NCI-H82 (cell line): Measurements from ENCODE around the gene PROZ.
"Not testable (repeated sequence)": the region's sequence is repeated elsewhere in the genome, so short reads cannot be mapped to it uniquely, and the experiment has no call there.

Experiments used
- DNase-seq: peaks from one replicate; lab custom pipeline; 2025; lab: John Stamatoyannopoulos, UW

Gene PROZ

GRCh38 chr13:113157206-113157928, 1.1 kb upstream of the PROZ start:
- DNase-seq = peak; percentile 50

DNA sequence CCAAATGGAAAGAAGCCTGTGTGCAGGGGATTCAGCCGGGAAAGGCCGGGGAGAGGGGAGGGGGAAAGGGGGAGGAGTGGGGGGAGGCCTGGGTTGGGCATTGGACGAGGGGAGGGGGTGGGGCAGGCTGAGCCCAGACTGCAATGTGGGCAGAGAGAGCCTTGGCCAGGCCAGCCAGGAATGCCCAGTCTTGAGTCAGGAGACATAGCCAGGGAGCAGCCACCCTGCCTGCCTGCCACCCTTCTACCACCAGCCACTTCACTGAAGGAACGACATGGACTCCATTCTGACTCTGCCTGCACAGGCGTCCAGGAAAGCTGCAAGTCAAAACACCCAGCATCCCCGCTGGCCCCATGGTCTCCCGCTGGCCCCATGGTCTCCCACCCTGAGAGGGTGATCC, 498 bp downstream of the PROZ start:
- no peak for DNase-seq

DNA sequence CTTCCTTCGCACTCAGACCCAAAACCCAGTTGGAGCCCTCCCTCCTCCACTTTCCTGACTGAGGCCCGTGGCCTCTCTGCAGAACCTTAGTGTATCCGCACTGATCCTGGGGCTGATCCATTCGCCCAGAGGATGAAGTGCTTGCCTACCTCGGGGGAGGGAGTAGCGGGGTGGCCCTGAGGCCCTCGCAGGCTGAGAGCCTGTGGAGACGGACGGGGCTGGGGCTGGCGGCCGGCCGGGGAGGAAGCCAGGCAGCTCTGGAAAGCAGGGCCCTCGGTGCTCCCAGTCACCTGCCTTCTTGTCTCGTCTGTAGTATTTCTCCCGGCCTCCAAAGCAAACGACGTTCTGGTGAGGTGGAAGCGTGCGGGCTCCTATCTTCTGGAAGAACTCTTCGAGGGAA, 1.3 kb downstream of the PROZ start:
- DNase-seq = peak; percentile 41

GRCh38 chr13:113160983-113161382, 2.5 kb downstream of the PROZ start:
- DNase-seq = no peak

DNA sequence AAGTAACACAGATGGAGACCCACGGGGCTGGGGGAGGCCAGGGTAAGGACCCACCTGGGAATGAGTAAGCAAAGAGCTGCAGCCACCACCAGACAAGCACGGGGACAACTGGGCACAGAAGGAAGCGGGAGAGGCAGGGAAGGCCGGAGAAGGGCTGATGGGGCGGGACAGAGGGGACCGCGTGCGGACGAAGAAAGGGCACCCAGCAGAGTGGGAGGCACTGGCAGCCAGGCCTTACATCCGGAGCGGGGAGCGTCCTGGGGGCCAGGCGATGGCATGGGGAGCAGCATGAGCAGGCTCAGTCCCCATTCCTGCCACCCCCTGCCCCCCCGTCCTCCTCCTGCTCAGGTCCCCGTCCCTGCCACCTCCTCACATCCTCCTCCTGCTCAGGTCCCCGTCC, 3.0 kb downstream of the PROZ start:
- DNase-seq = no peak

- DNase-seq = not testable (repeated sequence)
These were observed 3.5 kb downstream of the PROZ start for GRCh38 chr13:113161975-113162374.

- peak; percentile 36 for DNase-seq
These were observed 4.6 kb downstream of the PROZ start for GRCh38 chr13:113162783-113163685.

DNA sequence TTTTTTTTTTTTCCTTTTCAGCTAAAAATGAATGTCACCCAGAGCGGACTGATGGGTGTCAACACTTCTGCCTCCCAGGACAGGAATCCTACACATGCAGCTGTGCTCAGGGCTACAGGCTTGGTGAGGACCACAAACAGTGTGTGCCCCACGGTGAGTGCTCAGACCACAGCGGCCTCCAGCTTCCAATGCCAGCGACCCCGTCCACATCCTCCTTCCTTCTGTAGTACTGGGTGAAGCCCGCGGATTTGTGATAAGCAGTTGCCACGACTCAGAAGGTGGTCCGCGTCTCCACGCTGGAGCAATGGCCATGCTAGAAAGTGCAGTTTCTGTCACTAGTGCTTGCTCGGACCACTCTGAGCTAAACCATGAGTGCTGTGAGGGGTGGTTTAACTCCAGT, 6.0 kb downstream of the PROZ start:
- peak; percentile 37 for DNase-seq

- DNase-seq = no peak
These were observed 7.8 kb downstream of the PROZ start for GRCh38 chr13:113166266-113166665.

GRCh38 chr13:113166681-113167080, 8.2 kb downstream of the PROZ start:
- no peak for DNase-seq

DNA sequence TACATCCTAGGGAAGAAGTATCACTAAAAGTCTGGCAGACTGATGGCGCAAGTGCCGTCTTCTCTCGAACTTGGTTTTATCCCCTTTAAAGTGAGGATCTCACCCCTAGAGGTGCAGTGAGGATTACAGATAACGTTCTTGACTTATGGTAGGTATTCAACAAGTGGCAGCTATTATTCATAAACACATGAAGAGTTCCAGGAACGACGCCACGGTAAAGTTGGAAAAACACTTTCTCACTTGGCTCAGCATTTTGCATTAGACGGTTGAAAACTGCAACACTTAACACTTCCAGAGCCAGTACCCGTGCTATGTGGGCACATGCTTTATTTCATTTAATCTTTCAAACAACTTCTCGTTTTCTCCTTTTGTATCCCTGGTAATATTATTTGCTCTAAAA, 8.7 kb downstream of the PROZ start:
- no peak for DNase-seq

DNA sequence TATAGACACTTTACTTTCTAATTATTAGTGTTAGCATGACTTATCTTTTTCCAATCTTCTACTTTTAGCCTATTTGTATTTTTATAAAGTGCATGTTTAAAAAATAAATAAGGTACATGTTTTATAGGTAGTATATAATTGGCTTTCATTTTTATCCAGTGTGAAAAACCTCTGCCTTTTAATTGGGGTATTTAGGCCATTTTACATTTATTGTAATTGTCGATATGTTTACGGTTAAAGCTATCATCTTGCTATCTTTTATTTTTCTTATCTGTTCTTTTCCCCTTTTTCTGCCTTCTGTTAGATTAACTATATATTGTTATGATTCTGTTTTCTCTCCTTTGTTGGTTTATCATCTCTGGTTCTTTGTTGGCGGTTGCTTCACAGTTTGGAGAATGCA, 9.1 kb downstream of the PROZ start:
- DNase-seq = no peak

DNA sequence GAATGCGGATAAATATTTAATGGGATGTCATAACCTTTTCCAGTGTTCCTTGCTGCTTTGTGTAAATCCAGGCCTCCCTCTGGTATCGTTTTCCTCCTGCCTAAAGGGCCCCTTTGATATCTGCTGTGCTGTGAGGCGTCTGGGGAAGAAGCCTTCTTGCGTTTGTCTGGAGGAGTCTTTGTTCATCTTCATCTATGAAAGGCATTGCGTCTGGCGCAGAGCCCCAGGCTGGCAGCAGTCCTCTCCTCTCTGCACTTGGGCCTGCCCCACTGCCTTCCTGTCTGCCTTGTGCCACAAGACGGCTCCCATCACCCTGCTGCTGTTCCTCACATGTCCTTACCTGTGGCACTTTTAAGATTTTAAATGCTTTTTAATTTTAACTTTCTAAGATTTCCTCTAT, 9.8 kb downstream of the PROZ start:
- no peak for DNase-seq

GRCh38 chr13:113169277-113170272, 11.1 kb downstream of the PROZ start:
- peak; percentile 44 for DNase-seq

DNA sequence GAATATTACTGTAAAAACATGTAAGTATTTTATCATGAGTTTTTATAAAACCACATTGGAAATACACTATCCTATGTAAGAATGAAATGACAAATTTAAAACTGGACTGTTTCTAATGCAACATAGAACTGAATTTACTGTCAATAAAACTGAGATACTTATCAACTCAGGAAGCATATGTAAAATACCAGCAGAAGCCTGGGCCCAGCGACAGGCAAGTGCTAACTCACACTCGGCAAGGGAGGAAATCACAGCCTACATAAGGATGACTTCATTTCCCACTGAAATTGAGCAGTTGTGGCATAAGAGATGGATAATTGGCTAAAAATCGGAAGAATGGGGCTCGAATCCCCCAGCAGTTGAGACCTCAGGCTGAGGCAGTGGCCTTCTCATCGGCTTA, 12.1 kb downstream of the PROZ start:
- DNase-seq = peak; percentile 29

- DNase-seq = no peak
These were observed 13.0 kb downstream of the PROZ start for GRCh38 chr13:113171250-113172125.

DNA sequence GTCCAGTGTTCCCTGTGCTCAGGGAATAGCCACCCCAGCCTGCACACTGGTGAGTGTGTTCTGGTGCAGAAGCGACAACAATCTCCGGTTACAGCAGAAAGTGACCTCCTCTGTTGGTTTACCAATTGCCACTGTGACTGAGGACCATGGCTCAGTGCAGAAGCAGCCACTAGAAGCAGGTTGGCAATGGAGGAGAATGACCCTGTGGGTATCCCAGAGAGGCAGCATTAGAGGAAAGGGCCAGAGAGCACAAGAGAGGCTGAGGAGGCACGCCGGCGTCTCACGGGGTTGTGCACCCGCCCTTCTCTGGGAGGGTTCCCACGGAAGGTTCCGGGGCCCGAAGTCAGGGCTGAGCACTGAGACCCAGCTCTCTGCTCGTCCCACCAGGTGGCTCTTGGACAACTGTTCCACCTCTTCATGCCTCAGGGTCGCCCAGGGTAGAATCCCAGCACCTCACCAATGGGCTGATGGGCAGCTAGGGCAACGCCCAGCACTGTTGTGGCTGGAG, 14.0 kb downstream of the PROZ start:
- DNase-seq = no peak

GRCh38 chr13:113176280-113176679, 17.8 kb downstream of the PROZ start:
- no peak for DNase-seq

DNA sequence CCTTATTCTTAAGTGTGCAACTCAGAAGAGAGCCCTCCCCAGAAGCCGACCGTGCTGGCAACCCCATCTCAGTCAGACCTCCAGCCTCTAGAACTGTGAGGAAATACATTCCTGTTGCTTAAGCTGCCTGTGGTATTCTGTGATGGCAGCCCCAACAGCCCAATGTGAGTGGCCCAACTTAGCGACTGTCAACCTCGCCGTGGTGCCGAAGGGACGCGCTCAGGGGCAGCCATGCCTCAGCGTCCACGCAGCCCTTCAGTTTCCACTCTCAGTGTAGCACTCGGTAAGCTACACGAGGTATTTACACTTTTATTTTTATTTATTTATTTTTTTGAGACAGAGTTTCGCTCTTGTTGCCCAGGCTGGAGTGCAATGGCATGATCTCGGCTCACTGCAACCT, 18.4 kb downstream of the PROZ start:
- DNase-seq = no peak

- DNase-seq = no peak
These were observed 19.8 kb downstream of the PROZ start for GRCh38 chr13:113178070-113178895.
